Mesendoderm (in vitro differentiated cells): ENCODE results near the gene OR13J1.

Experiments used
- DNase-seq: peaks from one replicate; pipeline ENCODE4 v3.0.0; 2013
- H2AK5ac ChIP-seq: 2 replicates; pipeline ENCODE4 v1.6.1; 2013; ENCODE audit warnings: low read length, inconsistent platforms
- H2BK120ac ChIP-seq: 2 replicates; pipeline ENCODE4 v1.6.1; 2013; ENCODE audit warnings: low read depth, mild to moderate bottlenecking, low read length, moderate library complexity, mixed read lengths
- H2BK15ac ChIP-seq: replicated peaks from 2 replicates; pipeline ENCODE4 v1.6.1; 2013; ENCODE audit warnings: low read depth, mild to moderate bottlenecking, moderate library complexity
- H2BK5ac ChIP-seq: 2 replicates; pipeline ENCODE4 v1.6.1; 2013; ENCODE audit warnings: low read length, inconsistent platforms
- H3K18ac ChIP-seq: 2 replicates; pipeline ENCODE4 v1.6.1; 2013; ENCODE audit warnings: mild to moderate bottlenecking, low read length, mixed read lengths
- H3K23ac ChIP-seq: one replicate; pipeline ENCODE4 v1.6.1; 2013; ENCODE audit warnings: low read length
- H3K27ac ChIP-seq: 2 replicates; pipeline ENCODE4 v1.5.1; 2013; ENCODE audit warnings: low read depth, mild to moderate bottlenecking, inconsistent platforms, low read length, moderate library complexity
- H3K27me3 ChIP-seq: 2 replicates; pipeline ENCODE4 v1.6.1; 2013; ENCODE audit warnings: low read length, control low read depth, mild to moderate bottlenecking, inconsistent platforms; ENCODE audit not compliant: insufficient read depth, poor library complexity
- H3K36me3 ChIP-seq: 2 replicates; pipeline ENCODE4 v1.6.1; 2013; ENCODE audit warnings: low read length, inconsistent platforms; ENCODE audit not compliant: control insufficient read depth, insufficient read depth
- H3K4ac ChIP-seq: one replicate; pipeline ENCODE4 v1.6.1; 2013; ENCODE audit warnings: low read depth, mild to moderate bottlenecking, low read length, moderate library complexity
- H3K4me1 ChIP-seq: 2 replicates; pipeline ENCODE4 v1.6.1; 2013; ENCODE audit warnings: low read depth, low read length, inconsistent platforms; ENCODE audit not compliant: control insufficient read depth
- H3K4me2 ChIP-seq: 2 replicates; pipeline ENCODE4 v1.6.1; 2013; ENCODE audit warnings: low read length
- H3K4me3 ChIP-seq: 2 replicates; pipeline ENCODE4 v1.5.1; 2013; ENCODE audit warnings: mild to moderate bottlenecking, low read length
- H3K56ac ChIP-seq: one replicate; pipeline ENCODE4 v1.6.1; 2013; ENCODE audit warnings: low read length
- H3K79me1 ChIP-seq: 2 replicates; pipeline ENCODE4 v1.6.1; 2013; ENCODE audit warnings: low read length, inconsistent platforms
- H3K79me2 ChIP-seq: 2 replicates; pipeline ENCODE4 v1.6.1; 2013; ENCODE audit warnings: mild to moderate bottlenecking, low read length; ENCODE audit not compliant: control insufficient read depth, insufficient read depth
- H3K9ac ChIP-seq: 2 replicates; pipeline ENCODE4 v1.6.1; 2013; ENCODE audit warnings: low read length, inconsistent platforms
- H4K5ac ChIP-seq: one replicate; pipeline ENCODE4 v1.6.1; 2013; ENCODE audit warnings: low read length
- H4K8ac ChIP-seq: one replicate; pipeline ENCODE4 v1.6.1; 2013; ENCODE audit warnings: low read depth, mild to moderate bottlenecking, control low read depth, low read length, moderate library complexity
- WGBS: extraction: QIAGEN DNeasy Blood & Tissue Kit; methylation state at CpG from one replicate; pipeline ENCODE4 v1.1.7; 2013; ENCODE audit warnings: low lambda C conversion rate, missing lambda C conversion rate; ENCODE audit not compliant: insufficient coverage; ENCODE audit errors: extremely low coverage; 5-methylcytosine and 5-hydroxymethylcytosine counted together

Gene OR13J1

GRCh38 chr9:35867538-35867937 is 2.7 kb downstream of the OR13J1 start:
- H3K23ac ChIP-seq = no peak overlapping the region
- H3K18ac ChIP-seq = no peak overlapping the region
- no peak overlapping the region for H3K4ac ChIP-seq
- no peak overlapping the region for H3K56ac ChIP-seq
- no peak overlapping the region for H4K8ac ChIP-seq
- H2BK120ac ChIP-seq = no peak overlapping the region
- no peak for DNase-seq
- H4K5ac ChIP-seq = no peak overlapping the region
- no peak overlapping the region for H2BK15ac ChIP-seq
- H3K4me3 ChIP-seq = no peak overlapping the region
- H2BK5ac ChIP-seq = no peak overlapping the region
- H3K79me1 ChIP-seq = no peaks in the 10 kb centered on the region
- H3K4me2 ChIP-seq = no peak overlapping the region
- no peak overlapping the region for H3K27ac ChIP-seq
- H3K36me3 ChIP-seq = no peaks in the 10 kb centered on the region
- H3K27me3 ChIP-seq = no peaks in the 10 kb centered on the region
- H3K4me1 ChIP-seq = no peaks in the 10 kb centered on the region
- H3K9ac ChIP-seq = no peak overlapping the region
- no CpG with 5 or more reads among the region's 4 CpGs for WGBS
- no peak overlapping the region for H2AK5ac ChIP-seq
- no peaks in the 10 kb centered on the region for H3K79me2 ChIP-seq

GRCh38 chr9:35864695-35865255 is 5.4 kb downstream of the OR13J1 start:
- Histone ChIP-seq H3K9ac (no peak overlapping the region), H4K8ac (no peak overlapping the region), H2BK120ac (no peak overlapping the region), H2BK15ac (no peak overlapping the region), H3K4me1 (no peaks in the 10 kb centered on the region), H3K79me1 (no peaks in the 10 kb centered on the region), H3K79me2 (no peaks in the 10 kb centered on the region), H3K27me3 (no peaks in the 10 kb centered on the region), H3K4me2 (no peak overlapping the region), H4K5ac (no peak overlapping the region), H3K18ac (no peak overlapping the region), H3K4ac (no peak overlapping the region), H3K4me3 (no peak overlapping the region), H2AK5ac (no peak overlapping the region), H3K27ac (no peak overlapping the region), H3K23ac (no peak overlapping the region), H3K56ac (no peak overlapping the region), H2BK5ac (no peak overlapping the region), H3K36me3 (no peaks in the 10 kb centered on the region)
- no peak for DNase-seq
- no CpG with 5 or more reads among the region's 8 CpGs for WGBS

GRCh38 chr9:35863583-35863982 is 6.6 kb downstream of the OR13J1 start:
- no peak overlapping the region for H2BK5ac ChIP-seq

GRCh38 chr9:35862328-35862727 is 7.9 kb downstream of the OR13J1 start:
- H3K56ac ChIP-seq = no peak overlapping the region
- no peak overlapping the region for H4K8ac ChIP-seq
- H3K4me2 ChIP-seq = no peak overlapping the region
- H4K5ac ChIP-seq = no peak overlapping the region
- no peak overlapping the region for H2AK5ac ChIP-seq
- no peaks in the 10 kb centered on the region for H3K36me3 ChIP-seq
- H3K27ac ChIP-seq = no peak overlapping the region
- H2BK5ac ChIP-seq = no peak overlapping the region
- no peak overlapping the region for H3K9ac ChIP-seq
- no CpG with 5 or more reads among the region's 4 CpGs for WGBS
- no peaks in the 10 kb centered on the region for H3K4me1 ChIP-seq
- H3K23ac ChIP-seq = no peak overlapping the region
- no peak overlapping the region for H3K18ac ChIP-seq
- no peaks in the 10 kb centered on the region for H3K79me2 ChIP-seq
- no peak overlapping the region for H3K4me3 ChIP-seq
- H3K27me3 ChIP-seq = no peaks in the 10 kb centered on the region
- DNase-seq = no peak
- no peak overlapping the region for H2BK15ac ChIP-seq
- no peak overlapping the region for H2BK120ac ChIP-seq
- H3K79me1 ChIP-seq = no peaks in the 10 kb centered on the region
- no peak overlapping the region for H3K4ac ChIP-seq

More at GRCh38 chr9:35863583-35863982, 6.6 kb downstream of the OR13J1 start:
- Histone ChIP-seq H3K56ac (no peak overlapping the region), H4K5ac (no peak overlapping the region), H3K4me3 (no peak overlapping the region), H3K9ac (no peak overlapping the region), H3K4me2 (no peak overlapping the region), H3K27me3 (no peaks in the 10 kb centered on the region), H2BK15ac (no peak overlapping the region), H3K4ac (no peak overlapping the region), H3K4me1 (no peaks in the 10 kb centered on the region), H4K8ac (no peak overlapping the region), H3K23ac (no peak overlapping the region), H3K79me2 (no peaks in the 10 kb centered on the region), H3K79me1 (no peaks in the 10 kb centered on the region), H2BK120ac (no peak overlapping the region), H3K36me3 (no peaks in the 10 kb centered on the region), H3K27ac (no peak overlapping the region), H2AK5ac (no peak overlapping the region), H3K18ac (no peak overlapping the region)
- DNase-seq = no peak
- WGBS = no CpG with 5 or more reads among the region's 8 CpGs

- Histone ChIP-seq H3K4ac (no peak overlapping the region), H4K8ac (no peak overlapping the region), H3K27me3 (no peaks in the 10 kb centered on the region), H3K4me2 (no peak overlapping the region), H3K23ac (no peak overlapping the region), H3K18ac (no peak overlapping the region), H2BK120ac (no peak overlapping the region), H3K36me3 (no peaks in the 10 kb centered on the region), H3K79me2 (no peaks in the 10 kb centered on the region), H3K79me1 (no peaks in the 10 kb centered on the region), H3K4me1 (no peaks in the 10 kb centered on the region), H3K4me3 (no peak overlapping the region), H2BK5ac (no peak overlapping the region), H2BK15ac (no peak overlapping the region), H3K9ac (no peak overlapping the region), H2AK5ac (no peak overlapping the region), H3K56ac (no peak overlapping the region), H4K5ac (no peak overlapping the region), H3K27ac (no peak overlapping the region)
- no CpG with 5 or more reads among the region's 12 CpGs for WGBS
- DNase-seq = no peak
Measured at GRCh38 chr9:35861161-35861897, 8.9 kb downstream of the OR13J1 start.

GRCh38 chr9:35859990-35860339 is 10.2 kb downstream of the OR13J1 start:
- DNase-seq = no peak
- Histone ChIP-seq H2AK5ac (no peak overlapping the region), H4K5ac (no peak overlapping the region), H3K9ac (no peak overlapping the region), H3K4ac (no peak overlapping the region), H3K79me2 (no peaks in the 10 kb centered on the region), H3K4me2 (no peak overlapping the region), H3K27me3 (no peaks in the 10 kb centered on the region), H3K18ac (no peak overlapping the region), H3K4me1 (no peaks in the 10 kb centered on the region), H3K56ac (no peak overlapping the region), H3K4me3 (no peak overlapping the region), H4K8ac (no peak overlapping the region), H3K27ac (no peak overlapping the region), H2BK15ac (no peak overlapping the region), H3K36me3 (no peaks in the 10 kb centered on the region), H3K23ac (no peak overlapping the region), H2BK120ac (no peak overlapping the region), H2BK5ac (no peak overlapping the region), H3K79me1 (no peaks in the 10 kb centered on the region)
- no CpG with 5 or more reads among the region's 3 CpGs for WGBS
